Prostate gland (tissue), 2 donors: ENCODE results near the gene TAS2R8.

ENCODE experiments used
- POLR2A ChIP-seq: fragments of 450-650 bp; IDR thresholded peaks from one replicate; pipeline ENCODE4 v1.6.1; 2016; ENCODE audit warnings: antibody characterized with exemption, mild to moderate bottlenecking
- POLR2AphosphoS5 ChIP-seq: sonication (generic); formaldehyde crosslinking; IDR thresholded peaks from one replicate; pipeline ENCODE4 v1.6.1; 2017; ENCODE audit warnings: antibody characterized with exemption
- TF ChIP-seq, protein P1 (sequence below), 4 experiments: fragments of 200-600 bp in 2 of 4; fragments of 450-650 bp in 2 of 4; sonication (generic) in 2 of 4; IDR thresholded peaks; 1 replicate in 3 of 4; 2 replicates in 1 of 4; pipeline ENCODE4 v1.5.1; 2016 to 2019; ENCODE audit warnings: antibody characterized with exemption in 4 of 4, mild to moderate bottlenecking in 2 of 4, moderate library complexity in 2 of 4

DNA sequence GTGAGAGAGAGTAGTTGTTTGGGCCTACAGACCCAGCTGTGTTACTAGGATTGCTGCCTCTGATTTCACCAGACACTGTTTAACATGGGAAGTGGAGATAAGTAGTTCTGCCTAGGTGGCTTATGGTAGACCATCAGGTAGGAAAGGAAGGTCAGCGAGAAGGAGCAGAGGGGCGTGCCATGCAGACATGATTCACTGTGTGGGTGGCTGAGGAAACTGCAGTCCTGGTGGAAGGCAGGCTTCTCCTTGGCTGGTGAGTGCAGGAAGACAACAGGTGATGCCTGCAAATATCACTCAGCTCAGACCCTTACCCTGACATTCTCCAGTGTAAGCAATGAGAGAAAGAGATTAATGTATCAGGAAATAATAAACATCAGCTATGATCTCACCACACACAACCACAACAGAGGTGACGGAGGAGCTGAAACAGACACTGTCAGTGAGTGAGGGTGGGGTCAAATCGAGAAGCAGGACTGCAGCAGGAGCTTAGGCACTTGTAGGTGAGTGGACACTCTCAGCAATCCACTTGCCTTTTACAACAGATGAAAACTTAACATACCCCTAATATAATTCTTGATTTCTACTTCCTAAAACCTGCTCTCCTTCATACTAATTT, 44.3 kb upstream of the TAS2R8 start:
- no peak for TF ChIP-seq POLR2A
- TF ChIP-seq, protein P1, sequence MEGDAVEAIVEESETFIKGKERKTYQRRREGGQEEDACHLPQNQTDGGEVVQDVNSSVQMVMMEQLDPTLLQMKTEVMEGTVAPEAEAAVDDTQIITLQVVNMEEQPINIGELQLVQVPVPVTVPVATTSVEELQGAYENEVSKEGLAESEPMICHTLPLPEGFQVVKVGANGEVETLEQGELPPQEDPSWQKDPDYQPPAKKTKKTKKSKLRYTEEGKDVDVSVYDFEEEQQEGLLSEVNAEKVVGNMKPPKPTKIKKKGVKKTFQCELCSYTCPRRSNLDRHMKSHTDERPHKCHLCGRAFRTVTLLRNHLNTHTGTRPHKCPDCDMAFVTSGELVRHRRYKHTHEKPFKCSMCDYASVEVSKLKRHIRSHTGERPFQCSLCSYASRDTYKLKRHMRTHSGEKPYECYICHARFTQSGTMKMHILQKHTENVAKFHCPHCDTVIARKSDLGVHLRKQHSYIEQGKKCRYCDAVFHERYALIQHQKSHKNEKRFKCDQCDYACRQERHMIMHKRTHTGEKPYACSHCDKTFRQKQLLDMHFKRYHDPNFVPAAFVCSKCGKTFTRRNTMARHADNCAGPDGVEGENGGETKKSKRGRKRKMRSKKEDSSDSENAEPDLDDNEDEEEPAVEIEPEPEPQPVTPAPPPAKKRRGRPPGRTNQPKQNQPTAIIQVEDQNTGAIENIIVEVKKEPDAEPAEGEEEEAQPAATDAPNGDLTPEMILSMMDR (IDR thresholded peaks at IDR 0.05): no peak
- no peak for TF ChIP-seq POLR2AphosphoS5
